WERI-Rb-1 (cell line): ENCODE results near the gene CNP.

Experiments used
- DNase-seq: peaks from one replicate; pipeline ENCODE4 v3.0.0-alpha.2; 2020
- H3K27ac ChIP-seq: fragments of 250-450 bp; sonication (Bioruptor Pico); 2 replicates; pipeline ENCODE4 v1.5.1; 2020; ENCODE audit warnings: mild to moderate bottlenecking, moderate library complexity
- H3K27me3 ChIP-seq: fragments of 250-450 bp; sonication (Bioruptor Pico); 2 replicates; pipeline ENCODE4 v1.5.1; 2021; ENCODE audit warnings: mild to moderate bottlenecking, low read depth, moderate library complexity; ENCODE audit not compliant: insufficient read depth, severe bottlenecking
- H3K36me3 ChIP-seq: fragments of 250-450 bp; sonication (Bioruptor Pico); 2 replicates; pipeline ENCODE4 v1.5.1; 2020; ENCODE audit warnings: mild to moderate bottlenecking, moderate library complexity
- H3K4me3 ChIP-seq: 2 replicates; pipeline ENCODE4 v1.5.1; 2011; ENCODE audit warnings: low read depth, mild to moderate bottlenecking, control low read depth, low read length
- H3K9me3 ChIP-seq: fragments of 250-450 bp; sonication (Bioruptor Pico); 2 replicates; pipeline ENCODE4 v1.5.1; 2021; ENCODE audit warnings: mild to moderate bottlenecking, moderate library complexity; ENCODE audit not compliant: severe bottlenecking
- CTCF ChIP-seq: IDR thresholded peaks from 2 replicates; pipeline ENCODE4 v1.5.1; 2011; ENCODE audit warnings: low read depth, mild to moderate bottlenecking, control low read depth, inconsistent platforms, low read length

The CNP gene

GRCh38 chr17:41968676-41969075 is 2.1 kb downstream of the CNP start:
- Histone ChIP-seq H3K9me3 (no peaks in the 10 kb centered on the region), H3K4me3 (no peak overlapping the region), H3K27me3 (no peaks in the 10 kb centered on the region), H3K27ac (no peak overlapping the region), H3K36me3 (peaks cover 66% of the 10 kb centered on the region)
- no peak for DNase-seq
- TF ChIP-seq CTCF: no peak

- H3K27ac ChIP-seq: no peak overlapping the region
- H3K9me3 ChIP-seq: no peaks in the 10 kb centered on the region
- H3K36me3 ChIP-seq: peaks cover 88% of the 10 kb centered on the region
- no peak for DNase-seq
- H3K4me3 ChIP-seq: no peak overlapping the region
- no peaks in the 10 kb centered on the region for H3K27me3 ChIP-seq
- no peak for TF ChIP-seq CTCF
Observed at GRCh38 chr17:41970901-41971331, 4.3 kb downstream of the CNP start.

- Histone ChIP-seq H3K9me3 (no peaks in the 10 kb centered on the region), H3K27ac (no peak overlapping the region), H3K36me3 (peaks cover 96% of the 10 kb centered on the region), H3K4me3 (no peak overlapping the region), H3K27me3 (no peaks in the 10 kb centered on the region)
- no peak for TF ChIP-seq CTCF
- DNase-seq: no peak
Observed at GRCh38 chr17:41971721-41972523, 5.3 kb downstream of the CNP start.

- Histone ChIP-seq H3K27me3 (no peaks in the 10 kb centered on the region), H3K36me3 (peaks cover 98% of the 10 kb centered on the region), H3K27ac (no peak overlapping the region), H3K4me3 (no peak overlapping the region), H3K9me3 (no peaks in the 10 kb centered on the region)
- TF ChIP-seq CTCF: no peak
- no peak for DNase-seq
Observed at GRCh38 chr17:41972571-41973407, 6.2 kb downstream of the CNP start.

- H3K27me3 ChIP-seq: no peaks in the 10 kb centered on the region
- TF ChIP-seq CTCF: no peak
- H3K9me3 ChIP-seq: no peaks in the 10 kb centered on the region
- H3K4me3 ChIP-seq: no peak overlapping the region
- H3K27ac ChIP-seq: no peak overlapping the region
- H3K36me3 ChIP-seq: peaks cover 98% of the 10 kb centered on the region
- DNase-seq: no peak
Observed at GRCh38 chr17:41973408-41973811, 6.8 kb downstream of the CNP start.
